BE2C (cell line): Measurements from ENCODE around the gene ATP6V1E1.
"Not testable (repeated sequence)": the region's sequence is repeated elsewhere in the genome, so short reads cannot be mapped to it uniquely, and the experiment has no call there.

Experiments
- DNase-seq: peaks from one replicate; pipeline ENCODE4 v3.0.0-alpha.2; 2020
- H3K27me3 ChIP-seq: fragments of 250-450 bp; sonication (Bioruptor Pico); 2 replicates; pipeline ENCODE4 v1.5.1; 2020; ENCODE audit warnings: mild to moderate bottlenecking
- H3K36me3 ChIP-seq: fragments of 250-450 bp; sonication (Bioruptor Pico); 2 replicates; pipeline ENCODE4 v1.5.1; 2020; ENCODE audit warnings: mild to moderate bottlenecking
- H3K4me1 ChIP-seq: fragments of 250-450 bp; sonication (Bioruptor Pico); 2 replicates; pipeline ENCODE4 v1.5.1; 2020
- H3K4me3 ChIP-seq: 2 replicates; pipeline ENCODE4 v1.5.1; 2011; ENCODE audit warnings: low read depth, low read length
- H3K9me3 ChIP-seq: fragments of 250-450 bp; sonication (Bioruptor Pico); 2 replicates; pipeline ENCODE4 v1.5.1; 2020
- CTCF ChIP-seq: IDR thresholded peaks from 2 replicates; pipeline ENCODE4 v1.5.1; 2012; ENCODE audit warnings: mild to moderate bottlenecking, low read depth, low read length

ATP6V1E1 gene

GRCh38 chr22:17637490-17638181 is 9.1 kb upstream of the ATP6V1E1 start:
- no peaks in the 10 kb centered on the region for H3K4me1 ChIP-seq
- DNase-seq: no peak
- H3K36me3 ChIP-seq: no peaks in the 10 kb centered on the region
- no peaks in the 10 kb centered on the region for H3K9me3 ChIP-seq
- no peak for TF ChIP-seq CTCF
- H3K4me3 ChIP-seq: peak overlapping the region; percentile 74
- no peaks in the 10 kb centered on the region for H3K27me3 ChIP-seq

- H3K4me1 ChIP-seq, DNase-seq, H3K27me3 ChIP-seq, H3K9me3 ChIP-seq, H3K4me3 ChIP-seq, H3K36me3 ChIP-seq: not testable (repeated sequence)
Observed at GRCh38 chr22:17636850-17637249, 8.3 kb upstream of the ATP6V1E1 start.

GRCh38 chr22:17634696-17635095 is 6.1 kb upstream of the ATP6V1E1 start:
- no peaks in the 10 kb centered on the region for H3K9me3 ChIP-seq
- H3K27me3 ChIP-seq: no peaks in the 10 kb centered on the region
- no peak for DNase-seq
- H3K4me1 ChIP-seq: no peaks in the 10 kb centered on the region
- TF ChIP-seq CTCF: no peak
- no peak overlapping the region for H3K4me3 ChIP-seq
- H3K36me3 ChIP-seq: no peaks in the 10 kb centered on the region

GRCh38 chr22:17633998-17634323 is 5.4 kb upstream of the ATP6V1E1 start:
- no peaks in the 10 kb centered on the region for H3K9me3 ChIP-seq
- no peak for TF ChIP-seq CTCF
- DNase-seq: no peak
- H3K27me3 ChIP-seq: no peaks in the 10 kb centered on the region
- no peaks in the 10 kb centered on the region for H3K36me3 ChIP-seq
- no peaks in the 10 kb centered on the region for H3K4me1 ChIP-seq
- H3K4me3 ChIP-seq: no peak overlapping the region

- Histone ChIP-seq H3K27me3 (no peaks in the 10 kb centered on the region), H3K9me3 (no peaks in the 10 kb centered on the region), H3K4me3 (no peak overlapping the region), H3K4me1 (no peaks in the 10 kb centered on the region), H3K36me3 (no peaks in the 10 kb centered on the region)
- no peak for DNase-seq
- TF ChIP-seq CTCF: no peak
Observed at GRCh38 chr22:17633217-17633997, 4.9 kb upstream of the ATP6V1E1 start.

- TF ChIP-seq CTCF: no peak
- H3K27me3 ChIP-seq: no peaks in the 10 kb centered on the region
- no peak for DNase-seq
- no peaks in the 10 kb centered on the region for H3K9me3 ChIP-seq
- H3K36me3 ChIP-seq: no peaks in the 10 kb centered on the region
- no peak overlapping the region for H3K4me3 ChIP-seq
- H3K4me1 ChIP-seq: no peaks in the 10 kb centered on the region
Observed at GRCh38 chr22:17631076-17631565, 2.6 kb upstream of the ATP6V1E1 start.
